HEK293T (cell line): ENCODE results near the gene BRINP1.

Experiments used
- ARNT ChIP-seq: fragments of 450-650 bp; IDR thresholded peaks from 2 replicates; pipeline ENCODE4 v1.6.1; 2017; ENCODE audit warnings: mild to moderate bottlenecking
- ELF4 ChIP-seq: fragments of 450-650 bp; IDR thresholded peaks from 2 replicates; pipeline ENCODE4 v1.6.1; 2017; ENCODE audit warnings: antibody characterized with exemption
- NFRKB ChIP-seq: fragments of 450-650 bp; IDR thresholded peaks from 2 replicates; pipeline ENCODE4 v1.6.1; 2016; ENCODE audit warnings: mild to moderate bottlenecking, moderate library complexity
- TARDBP ChIP-seq: fragments of 450-650 bp; IDR thresholded peaks from 2 replicates; pipeline ENCODE4 v1.6.1; 2016

DNA sequence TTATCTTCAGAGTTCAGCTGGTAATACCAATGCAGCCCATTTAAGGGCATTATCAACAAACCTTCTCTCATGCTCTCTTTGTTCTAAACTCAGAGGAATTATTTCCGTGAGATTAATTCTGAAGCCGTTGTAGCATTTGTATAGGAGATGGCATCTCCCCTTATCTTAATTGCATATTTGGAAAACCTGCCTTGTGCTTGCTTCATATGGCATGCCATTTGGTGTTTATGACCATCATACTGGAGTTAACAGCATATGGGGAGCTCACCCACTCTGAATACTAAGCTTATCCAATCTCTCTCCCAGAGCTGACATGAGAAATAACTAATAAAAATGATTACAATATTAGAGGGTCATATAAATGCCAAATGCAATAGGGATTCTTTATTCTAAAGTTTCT lies 243.2 kb downstream of the BRINP1 start:
- TF ChIP-seq TARDBP: no peak
- no peak for TF ChIP-seq NFRKB
- no peak for TF ChIP-seq ARNT
- TF ChIP-seq ELF4: no peak
